ENCODE measurements around the gene DPH5.
"Not testable (repeated sequence)": the region's sequence is repeated elsewhere in the genome, so short reads cannot be mapped to it uniquely, and the experiment has no call there.

The DPH5 gene

DNA sequence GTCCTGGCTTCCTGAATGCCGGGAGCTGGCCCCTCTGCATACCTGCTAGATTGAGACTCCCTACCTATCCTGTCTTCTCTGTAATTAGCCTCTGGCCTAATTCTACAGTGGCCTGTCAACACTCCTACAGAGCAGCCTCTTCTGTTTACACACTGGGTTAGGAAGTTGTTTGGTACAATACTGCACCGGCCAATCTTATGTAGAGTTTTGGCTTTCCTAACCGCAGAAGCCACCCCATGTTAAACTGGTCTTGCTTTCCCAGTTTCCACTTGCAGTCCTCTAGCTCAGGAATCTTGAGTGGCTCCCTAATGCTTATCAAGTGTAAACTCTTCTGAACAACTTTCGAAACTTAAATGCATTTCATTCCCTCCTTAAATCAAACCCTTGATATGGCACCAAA lies 42.8 kb downstream of the DPH5 start:
- DNase-seq (ENCODE audit: low spot score), result no peak

DNA sequence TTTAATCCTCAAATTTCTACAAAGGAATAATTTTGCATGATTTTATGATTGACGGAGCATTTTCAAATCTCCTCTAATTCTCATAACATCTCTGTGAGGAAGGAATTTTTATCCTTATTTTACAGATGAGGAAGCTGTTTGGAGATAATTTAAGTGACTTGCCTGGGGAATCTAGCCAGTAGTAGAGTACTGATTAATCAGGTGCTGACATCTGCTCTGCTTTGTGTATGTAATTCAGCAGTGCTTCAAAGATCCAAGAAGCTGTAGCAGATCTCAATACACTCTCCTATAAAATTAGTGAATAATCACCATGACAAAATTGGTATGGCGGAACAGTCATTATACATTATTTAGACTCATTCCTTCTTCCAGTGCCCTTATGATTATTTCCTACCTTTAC lies 46.0 kb downstream of the DPH5 start:
- no peak for DNase-seq (ENCODE audit: low spot score)

DNA sequence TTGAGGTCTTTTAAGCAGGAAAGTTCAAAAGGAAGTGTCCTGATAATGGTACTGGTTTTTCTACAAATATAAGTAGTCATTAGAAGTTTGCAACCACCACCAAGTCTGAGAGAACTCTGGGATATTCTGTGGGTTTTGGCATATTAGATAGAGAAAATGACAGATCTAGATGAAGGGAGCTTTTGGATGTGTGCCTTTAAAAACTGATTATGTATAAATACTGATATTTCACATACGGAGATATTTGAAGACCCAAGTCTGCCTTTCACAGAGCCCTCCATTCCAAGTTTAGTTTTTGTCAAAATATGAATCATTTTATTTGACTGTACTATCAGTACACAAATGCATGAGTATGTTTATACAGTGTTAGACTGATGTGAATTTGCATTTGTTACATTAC lies 48.6 kb downstream of the DPH5 start:
- DNase-seq (ENCODE audit: low spot score), result no peak

DNA sequence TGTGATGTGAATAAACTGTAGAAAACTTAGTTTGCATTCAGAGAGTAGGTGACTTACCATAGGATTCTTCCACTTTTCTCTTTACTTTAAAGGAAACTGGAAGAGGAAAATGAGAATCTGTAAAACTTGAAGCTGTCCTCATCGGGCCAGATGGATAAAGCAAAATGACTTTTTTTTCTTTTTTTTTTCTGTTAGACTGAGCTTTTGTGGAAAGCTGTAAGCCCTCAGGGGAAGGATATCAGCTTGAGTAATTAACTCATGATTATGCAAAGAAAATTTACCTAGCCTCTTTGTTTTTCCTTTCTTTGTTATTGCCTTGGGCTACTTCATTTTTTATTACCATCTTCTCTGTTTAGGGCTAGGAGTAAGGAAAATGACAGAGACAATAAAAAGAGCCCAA lies 53.4 kb downstream of the DPH5 start:
- DNase-seq (ENCODE audit: low spot score), result no peak

DNA sequence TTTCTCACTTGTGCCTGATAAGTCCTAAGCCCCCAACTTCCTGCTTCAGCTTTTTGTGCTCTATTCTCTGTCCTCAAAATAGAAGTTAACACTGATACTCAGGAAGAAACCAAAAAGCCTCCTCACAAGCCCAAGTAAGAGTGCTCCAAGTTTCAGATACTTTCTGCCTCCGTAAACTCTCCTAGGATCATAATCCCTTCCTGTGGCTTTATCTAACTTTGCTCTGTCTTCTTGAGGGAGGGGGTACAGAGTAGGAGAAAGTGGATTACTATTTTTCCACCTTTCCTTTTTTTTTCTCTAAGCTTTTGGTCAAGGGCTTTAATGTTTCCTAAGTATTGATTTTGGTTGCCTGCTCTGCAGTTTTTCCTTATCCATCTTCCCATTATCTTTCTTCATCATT lies 54.6 kb downstream of the DPH5 start:
- no peak for DNase-seq (ENCODE audit: low spot score)

DNA sequence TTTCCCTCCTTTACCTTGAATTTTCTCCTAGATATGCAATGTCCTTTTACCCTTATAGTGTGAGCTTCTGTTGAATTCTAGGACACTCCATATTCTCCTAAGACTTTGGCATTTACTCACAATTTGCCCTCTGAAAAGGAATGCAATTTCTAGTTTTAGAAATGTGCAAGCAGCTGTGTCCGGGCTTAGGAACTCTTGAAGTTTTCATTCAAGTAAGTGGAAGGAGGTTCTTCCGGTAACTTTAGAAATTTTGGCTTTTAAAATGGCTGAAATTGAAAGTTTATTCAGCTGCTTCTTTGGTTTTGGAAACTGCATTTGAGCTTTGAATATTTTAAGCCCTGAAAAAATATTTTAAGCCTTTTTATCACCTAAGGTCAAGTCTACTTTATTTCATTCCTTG lies 56.3 kb downstream of the DPH5 start:
- DNase-seq (ENCODE audit: low spot score), result no peak

DNA sequence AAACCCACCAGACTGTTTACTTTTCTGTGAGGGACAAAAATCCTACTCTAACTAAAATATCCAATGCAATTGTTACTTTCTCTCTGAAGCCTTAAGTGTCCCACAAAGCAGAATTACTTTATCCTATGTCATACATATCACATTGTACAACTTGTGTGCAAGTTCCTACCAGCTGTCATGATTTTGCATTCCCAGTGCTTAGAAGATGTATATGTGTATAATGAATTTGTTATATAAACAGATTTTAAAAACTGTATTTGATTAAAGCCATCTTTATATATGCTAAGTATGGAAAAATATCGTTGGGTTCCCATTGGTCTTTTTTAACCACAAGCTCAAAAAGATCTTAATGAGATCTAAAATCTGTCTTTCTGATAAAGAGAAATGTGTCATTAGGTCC lies 57.0 kb downstream of the DPH5 start:
- DNase-seq (ENCODE audit: low spot score), result no peak

DNA sequence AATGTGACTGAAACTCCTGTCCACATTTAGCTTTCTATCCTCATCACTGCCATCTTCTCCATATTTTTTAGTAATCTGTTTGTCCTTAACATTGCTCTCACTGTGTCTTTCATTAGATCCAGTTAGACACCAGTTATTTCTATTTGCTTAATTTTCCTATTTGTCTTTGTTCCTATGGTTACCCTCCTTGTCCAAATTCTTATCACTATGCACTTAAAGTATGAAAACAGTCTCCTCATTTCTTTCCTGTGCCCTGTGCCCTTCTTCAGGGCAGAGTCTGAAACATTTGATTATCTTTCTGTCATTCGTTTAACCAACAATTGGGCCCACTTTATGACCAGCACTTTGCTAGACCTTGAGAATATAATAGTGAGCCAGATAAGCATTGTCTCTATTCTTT lies 65.5 kb downstream of the DPH5 start:
- no peak for DNase-seq (ENCODE audit: low spot score)

DNA sequence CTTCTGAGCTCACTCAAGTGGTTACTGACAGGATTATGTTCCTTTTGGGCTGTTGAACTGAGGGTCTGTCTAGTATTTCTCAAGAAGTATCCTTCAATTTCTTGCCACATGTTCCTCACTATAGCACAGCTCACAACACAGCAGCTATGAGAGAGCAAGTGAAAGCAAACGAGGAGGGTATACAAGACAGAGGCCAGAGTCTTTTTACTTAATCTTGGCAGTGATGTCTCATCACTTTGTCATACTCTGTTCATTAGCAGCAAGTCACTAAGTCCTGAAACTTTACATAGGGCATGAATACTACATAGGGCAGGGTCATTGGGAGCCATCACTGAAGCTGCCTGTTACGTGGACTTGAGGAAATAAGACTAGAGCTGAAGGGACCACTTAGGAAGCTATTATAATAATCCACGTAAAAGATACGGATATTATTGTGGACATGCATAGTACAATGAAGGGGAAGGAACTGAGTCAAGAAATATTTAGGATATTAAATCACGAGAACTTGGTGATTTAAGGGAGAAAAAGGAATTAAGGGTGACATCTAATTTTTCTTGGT lies 66.0 kb downstream of the DPH5 start:
- no peak for DNase-seq (ENCODE audit: low spot score)

DNA sequence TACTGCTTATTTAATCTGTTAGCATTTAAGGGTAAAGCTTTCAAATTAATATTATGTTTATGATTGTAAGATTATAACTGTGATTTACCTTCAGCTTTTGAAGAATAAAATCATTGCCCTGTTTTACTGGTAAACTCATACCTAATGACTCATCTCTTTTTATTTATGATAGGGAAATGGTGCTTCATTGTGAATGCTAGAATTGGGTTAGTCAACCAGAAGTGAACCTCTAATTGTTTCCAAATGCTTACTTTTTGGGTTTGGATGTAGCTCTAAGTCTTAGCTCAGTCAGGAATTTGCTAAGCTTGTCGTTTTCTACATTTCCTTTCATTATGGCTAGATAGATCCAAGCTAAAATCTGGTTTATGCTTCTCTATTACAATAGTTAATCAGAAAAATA lies 70.3 kb downstream of the DPH5 start:
- no peak for DNase-seq (ENCODE audit: low spot score)

DNA sequence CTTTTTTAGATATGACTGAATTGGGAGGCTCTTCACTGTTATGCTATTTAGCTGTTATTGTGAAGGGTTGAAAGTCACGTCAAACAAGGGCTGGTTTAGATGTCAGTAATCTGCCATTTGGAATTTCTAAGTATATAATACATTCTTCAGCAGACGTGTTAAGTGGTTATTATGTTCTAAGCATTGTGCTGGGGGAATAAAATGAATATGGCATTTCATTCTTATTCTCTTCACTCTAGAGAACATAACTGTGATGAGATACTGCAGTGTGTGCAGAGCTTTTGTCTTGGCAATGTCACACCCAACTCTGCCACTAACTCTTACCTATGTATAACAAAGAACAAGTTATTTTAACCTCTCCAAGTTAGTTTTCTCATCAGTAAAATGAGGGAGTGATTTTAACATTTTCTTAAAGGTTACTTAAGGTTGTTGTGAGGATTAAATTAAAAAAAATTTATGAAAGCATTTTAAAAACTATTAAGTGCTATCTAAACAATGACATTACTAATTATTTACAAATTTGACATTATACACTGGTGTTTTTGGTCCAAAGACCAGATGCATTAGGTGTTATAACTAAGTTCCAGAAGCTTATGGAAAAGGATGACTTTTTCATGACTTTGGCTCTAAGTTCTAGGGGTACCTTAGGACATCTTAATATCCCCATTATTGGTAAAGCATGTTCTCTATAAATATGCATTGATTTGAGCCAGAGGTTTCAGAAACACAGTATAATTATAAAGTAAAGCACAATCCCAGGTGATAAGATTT lies 71.4 kb downstream of the DPH5 start:
- no peak for DNase-seq (ENCODE audit: low spot score)

DNA sequence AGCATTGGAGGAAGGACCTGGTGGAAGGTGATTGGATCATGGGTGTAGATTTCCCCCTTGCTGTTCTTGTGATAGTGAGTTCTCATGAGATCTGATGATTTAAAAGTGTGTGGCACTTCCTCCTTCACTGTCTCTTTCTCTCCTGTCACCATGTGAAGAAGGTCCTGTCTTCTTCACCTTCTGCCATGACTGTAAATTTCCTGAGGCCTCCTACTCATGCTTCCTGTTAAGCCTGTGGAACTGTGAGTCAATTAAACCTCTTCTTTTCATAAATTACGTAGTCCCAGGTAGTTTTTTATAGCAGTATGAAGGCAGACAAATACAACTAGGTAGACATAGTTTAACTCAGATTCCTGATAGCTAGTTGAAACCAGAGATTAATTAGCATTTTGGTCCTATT lies 72.6 kb downstream of the DPH5 start:
- not testable (repeated sequence) for DNase-seq (ENCODE audit: low spot score)

DNA sequence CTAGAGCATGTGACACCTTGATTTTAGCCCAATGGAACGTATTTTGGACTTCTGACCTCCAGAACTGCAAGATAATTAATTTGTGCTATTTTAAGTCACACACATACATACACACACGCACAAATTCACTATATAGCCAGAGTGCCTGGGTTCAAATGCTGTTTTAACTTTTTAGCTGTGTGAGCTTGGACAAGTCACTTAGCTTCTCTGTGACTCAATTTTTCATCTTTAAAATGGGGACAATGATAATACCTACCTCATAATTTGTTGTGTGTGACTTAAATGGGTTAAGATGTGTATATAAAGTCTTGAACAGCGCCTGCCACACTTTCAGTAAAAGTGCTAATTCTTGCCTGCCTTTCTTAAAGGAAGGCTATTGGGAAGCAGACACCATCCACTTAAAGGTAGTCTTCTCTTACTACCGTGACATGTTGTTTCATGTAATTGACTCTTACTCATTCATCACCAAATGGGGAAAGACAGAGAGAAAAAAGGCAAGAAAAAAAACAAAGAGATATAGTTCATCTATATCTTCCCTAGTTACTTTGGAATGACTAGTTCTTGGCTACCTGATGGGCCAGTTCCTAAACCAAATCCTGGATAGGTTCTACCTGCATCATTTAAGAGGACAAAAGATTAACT lies 73.4 kb downstream of the DPH5 start:
- no peak for DNase-seq (ENCODE audit: low spot score)

DNA sequence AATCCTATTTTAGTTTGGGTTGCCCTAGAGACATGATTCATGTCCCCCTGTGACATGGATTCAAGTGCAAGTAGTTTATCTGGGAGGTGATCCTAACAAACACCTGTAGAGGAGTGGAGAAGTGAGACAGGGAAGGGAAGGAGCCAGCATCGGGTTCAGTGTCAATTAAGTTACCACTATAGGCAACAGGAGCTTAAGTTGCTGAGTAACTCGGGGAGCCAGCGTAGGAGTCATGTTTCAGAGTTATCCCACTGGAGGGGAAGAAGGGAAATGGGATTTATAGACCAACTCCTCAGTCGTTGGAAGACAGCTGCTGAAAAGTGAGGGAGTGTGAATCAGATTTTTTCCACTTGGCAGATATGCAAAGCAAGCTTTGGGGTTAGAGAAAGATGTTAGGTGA lies 74.8 kb downstream of the DPH5 start:
- DNase-seq (ENCODE audit: low spot score), result no peak

DNA sequence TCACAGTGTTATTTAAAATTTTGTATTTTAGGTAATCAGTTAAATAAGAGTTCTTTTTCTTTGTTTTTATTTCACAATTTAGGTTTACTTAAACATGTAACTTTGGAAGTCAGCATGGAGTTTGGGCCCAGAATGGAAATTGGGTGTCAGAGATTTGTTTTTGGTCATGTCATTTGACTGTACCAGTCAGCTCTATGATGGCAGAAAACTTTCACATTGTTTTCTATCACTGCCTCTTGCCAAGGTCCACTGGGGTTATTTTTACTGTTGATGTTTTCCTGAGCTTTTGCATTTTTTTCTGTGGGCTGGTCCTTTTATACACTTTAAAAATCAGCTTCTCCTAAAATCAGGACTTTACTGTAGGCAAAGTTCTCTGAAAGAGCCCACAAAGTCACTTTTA lies 75.2 kb downstream of the DPH5 start:
- DNase-seq (ENCODE audit: low spot score), result no peak

DNA sequence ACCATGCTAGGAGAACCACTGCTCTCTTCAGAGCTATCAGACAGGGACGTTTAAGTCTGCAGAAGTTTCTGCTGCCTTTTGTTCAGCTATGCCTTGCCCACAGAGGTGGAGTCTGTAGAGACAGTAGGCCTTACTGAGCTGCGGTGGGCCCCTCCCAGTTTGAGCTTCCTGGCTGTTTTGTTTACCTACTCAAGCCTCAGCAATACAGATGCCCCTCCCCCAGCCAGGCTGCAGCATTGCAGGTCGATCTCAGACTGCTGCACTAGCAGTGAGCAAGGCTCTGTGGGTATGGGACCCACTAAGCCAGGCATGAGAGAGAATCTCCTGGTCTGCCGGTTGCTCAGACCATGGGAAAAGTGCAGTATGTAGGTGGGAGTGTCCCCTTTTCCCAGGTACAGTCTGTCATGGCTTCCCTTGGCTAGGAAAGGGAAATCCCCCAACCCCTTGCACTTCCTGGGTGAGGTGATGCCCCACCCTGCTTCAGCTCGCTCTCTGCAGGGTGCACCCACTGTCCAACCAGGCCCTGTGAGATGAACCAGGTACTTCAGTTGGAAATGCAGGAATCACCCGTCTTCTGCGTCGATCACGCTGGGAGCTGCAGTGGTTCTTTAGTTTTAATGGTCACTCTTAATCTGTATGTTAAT lies 75.9 kb downstream of the DPH5 start:
- DNase-seq (ENCODE audit: low spot score), result not testable (repeated sequence)

DNA sequence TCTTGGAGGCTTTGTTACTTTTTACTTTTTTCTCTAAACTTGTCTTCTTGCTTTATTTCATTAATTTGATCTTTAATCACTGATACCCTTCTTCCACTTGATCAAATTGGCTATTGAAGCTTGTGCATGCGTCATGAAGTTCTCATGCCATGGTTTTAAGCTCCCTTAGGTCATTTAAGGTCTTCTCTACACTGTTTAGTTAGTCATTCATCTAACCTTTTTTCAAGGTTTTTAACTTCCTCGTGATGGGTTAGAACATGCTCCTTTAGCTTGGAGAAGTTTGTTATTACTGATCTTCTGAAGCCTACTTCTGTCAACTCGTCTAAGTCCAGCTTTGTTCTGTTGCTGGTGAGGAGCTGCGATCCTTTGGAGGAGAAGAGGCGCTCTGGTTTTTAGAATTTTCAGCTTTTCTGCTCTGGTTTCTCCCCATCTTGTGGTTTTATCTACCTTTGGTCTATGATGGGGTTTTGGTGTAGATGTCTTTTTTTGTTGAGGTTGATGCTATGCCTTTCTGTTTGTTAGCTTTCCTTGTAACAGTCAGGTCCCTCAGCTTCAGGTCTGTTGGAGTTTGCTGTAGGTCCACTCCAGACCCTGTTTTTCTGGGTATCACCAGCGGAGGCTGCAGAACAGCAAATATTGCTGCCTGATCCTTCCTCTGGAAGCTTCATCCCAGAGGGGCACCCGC lies 76.7 kb downstream of the DPH5 start:
- not testable (repeated sequence) for DNase-seq (ENCODE audit: low spot score)

DNA sequence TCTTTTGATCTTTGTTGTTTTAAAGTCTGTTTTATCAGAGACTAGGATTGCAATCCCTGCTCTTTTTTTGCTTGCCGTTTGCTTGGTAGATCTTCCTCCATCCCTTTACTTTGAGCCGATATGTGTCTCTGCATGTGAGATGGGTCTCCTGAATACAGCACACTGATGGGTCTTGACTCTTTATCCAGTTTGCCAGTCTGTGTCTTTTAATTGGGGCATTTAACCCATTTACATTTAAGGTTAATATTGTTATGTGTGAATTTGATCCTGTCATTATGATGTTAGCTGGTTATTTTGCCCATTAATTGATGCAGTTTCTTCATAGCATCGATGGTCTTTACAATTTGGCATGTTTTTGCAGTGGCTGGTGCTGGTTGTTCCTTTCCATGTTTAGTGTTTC lies 77.8 kb downstream of the DPH5 start:
- DNase-seq (ENCODE audit: low spot score), result not testable (repeated sequence)

DNA sequence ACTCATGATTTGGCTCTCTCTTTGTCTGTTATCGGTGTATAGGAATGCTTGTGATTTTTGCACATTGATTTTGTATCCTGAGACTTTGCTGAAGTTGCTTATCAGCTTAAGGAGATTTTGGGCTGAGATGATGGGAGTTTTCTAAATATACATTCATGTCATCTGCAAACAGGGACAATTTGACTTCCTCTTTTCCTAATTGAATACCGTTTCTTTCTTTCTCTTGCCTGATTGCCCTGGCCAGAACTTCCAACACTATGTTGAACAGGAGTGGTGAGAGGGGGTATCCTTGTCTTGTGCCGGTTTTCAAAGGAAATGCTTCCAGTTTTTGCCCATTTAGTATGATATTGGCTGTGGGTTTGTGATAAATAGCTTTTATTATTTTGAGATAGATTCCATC lies 79.5 kb downstream of the DPH5 start:
- DNase-seq (ENCODE audit: low spot score), result not testable (repeated sequence)

DNA sequence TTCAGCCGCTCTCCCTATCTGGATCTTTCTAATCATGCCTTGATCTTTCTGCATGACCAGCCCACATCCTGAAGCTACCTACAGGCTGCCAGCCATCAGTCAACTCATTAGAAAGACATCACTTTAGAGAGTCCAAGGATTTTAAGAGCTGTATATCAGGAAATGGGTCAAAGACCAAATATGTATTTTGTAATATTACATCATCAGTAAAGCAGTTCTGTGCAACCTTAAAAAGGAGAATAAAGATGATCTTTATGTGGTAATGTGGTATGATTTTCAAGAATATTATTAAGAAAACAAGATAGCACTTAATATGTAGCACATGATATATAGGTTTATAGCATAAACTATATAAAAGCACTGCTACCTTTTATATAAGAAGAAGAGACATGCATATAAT lies 82.1 kb downstream of the DPH5 start:
- no peak for DNase-seq (ENCODE audit: low spot score)

DNA sequence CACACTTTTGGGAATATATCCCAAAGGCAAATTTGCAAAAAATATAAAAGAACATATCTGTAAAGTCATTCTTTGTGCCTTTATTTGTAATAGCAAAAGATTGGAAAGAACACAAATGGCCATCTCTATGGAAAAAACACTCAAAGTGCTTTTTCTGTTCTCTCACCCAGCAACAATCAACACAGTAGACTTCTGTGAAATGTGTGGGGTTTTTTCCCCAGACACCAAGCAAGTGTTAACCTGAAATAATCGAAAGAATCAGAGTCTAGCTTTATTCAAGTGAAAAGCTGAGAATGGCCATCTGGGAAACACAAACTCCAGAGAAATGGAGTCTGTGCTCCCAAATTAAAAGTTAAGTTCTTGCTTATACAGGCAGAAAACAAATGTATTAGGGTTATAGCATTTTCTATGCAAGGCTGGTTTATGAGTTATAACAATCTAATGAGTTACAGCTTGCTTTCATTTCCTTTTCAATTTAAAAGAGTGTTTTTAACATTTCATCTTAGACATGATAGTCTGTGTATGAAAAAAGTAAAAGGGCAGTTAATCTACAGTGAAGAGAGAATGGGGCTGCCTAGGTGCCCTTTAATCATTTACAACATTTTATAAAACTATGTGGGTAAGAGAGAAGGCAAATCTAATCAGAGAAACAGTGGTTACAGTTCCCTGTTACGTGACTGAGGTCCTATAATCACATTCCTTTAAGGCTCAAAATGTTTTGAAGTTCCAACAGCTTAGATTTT lies 83.1 kb downstream of the DPH5 start:
- DNase-seq (ENCODE audit: low spot score), result no peak

All from putamen (tissue), 1 donor.